Adrenal gland (tissue), 12 donors: ENCODE measurements around the gene SNX25. TPM values are rescaled to one million over a fixed set of nuclear protein-coding genes. Genes with fewer than 3 reads are reported as not detected.

Source experiments
- DNase-seq, 7 donors: peaks; one replicate each; pipeline ENCODE4 v3.0.0-alpha.2; 2019 to 2020
- H3K27ac ChIP-seq, 5 donors: fragments of 200-600 bp; sonication (generic) in 4 of 5; 1 replicate in 3 of 5; 2 replicates in 2 of 5; pipeline versions ENCODE4 v1.5.1 to v1.8.0; 2016 to 2020; ENCODE audit warnings: mild to moderate bottlenecking in 1 of 5
- H3K27me3 ChIP-seq: fragments of 200-600 bp; 2 replicates; pipeline ENCODE4 v1.8.0; 2021
- H3K36me3 ChIP-seq, 2 donors: fragments of 200-600 bp; replicated peaks in 1 of 2; 1 replicate in 1 of 2; 2 replicates in 1 of 2; pipeline versions ENCODE4 v1.5.1 to v1.8.0; 2018 to 2022
- H3K4me1 ChIP-seq, 2 donors: fragments of 200-600 bp; replicated peaks in 1 of 2; 1 replicate in 1 of 2; 2 replicates in 1 of 2; pipeline versions ENCODE4 v1.5.1 to v1.8.0; 2018 to 2021
- H3K4me3 ChIP-seq, 4 donors: fragments of 200-600 bp; sonication (generic) in 3 of 4; one replicate each; pipeline ENCODE4 v1.5.1; 2016 to 2018
- H3K9me3 ChIP-seq, 3 donors: fragments of 200-600 bp; sonication (generic) in 1 of 3; replicated peaks in 1 of 3; 1 replicate in 2 of 3; 2 replicates in 1 of 3; pipeline versions ENCODE4 v1.5.1 to v1.8.0; 2016 to 2021
- POLR2A ChIP-seq, 2 donors: fragments of 450-650 bp; IDR thresholded peaks; one replicate each; pipeline ENCODE4 v1.6.1; 2017; ENCODE audit warnings: antibody characterized with exemption in 2 of 2, mild to moderate bottlenecking in 2 of 2, moderate library complexity in 1 of 2
- whole genome bisulfite sequencing, 4 donors: extraction: QIAGEN DNeasy Blood & Tissue Kit in 2 of 4; methylation state at CpG; one replicate each; pipeline versions ENCODE4 v1.1.5 to v1.1.7; 2013 to 2017; 5-methylcytosine and 5-hydroxymethylcytosine counted together
- intact Hi-C, 2 donors: fragments of 100-400 bp; cut with DNase I; formaldehyde crosslinking; loops; one replicate each; pipeline versions ENCODE4 v1.14.1 to v1.15.0; 2022 to 2023
- polyA plus RNA-seq, 3 donors: library from polyadenylated mRNA; stranded (reverse); fragments of 200-250 nt in 2 of 3; fragments of 350-450 nt in 1 of 3; fragmentation: Illumina TruSeq in 1 of 3; extraction: RNeasy Lipid Tissue Mini Kit (QIAGEN cat#74804) in 1 of 3; gene quantifications; one replicate each; pipeline ENCODE4 v1.2.3, GENCODE V29; 2013 to 2014
- total RNA-seq, 9 donors: library from RNA; depleted of rRNA in 4 of 9; stranded (reverse); fragments of >200 nt in 4 of 9; fragments of 120-200 nt in 1 of 9; fragmentation: NEBNext Ultra II Directional in 1 of 9; extraction: Animal tissue kit (Norgen Biotek cat#: 25700) in 1 of 9; gene quantifications; one replicate each; pipeline versions ENCODE4 v1.1.0 to v1.2.4, GENCODE V29; 2013 to 2023
- TF ChIP-seq, protein P1 (sequence below), 6 experiments: fragments of 450-650 bp in 4 of 6; fragments of 200-600 bp in 2 of 6; sonication (generic) in 1 of 6; IDR thresholded peaks; 1 replicate in 5 of 6; 2 replicates in 1 of 6; pipeline versions ENCODE4 v1.5.1 to v1.8.0; 2016 to 2021; ENCODE audit warnings: antibody characterized with exemption in 6 of 6, mild to moderate bottlenecking in 2 of 6, moderate library complexity in 1 of 6
- donor health status: healthy with polysubstance abuse.
- donor health status: Bipolar disorder and iron deficiency.
- donor health status: DM: yes; HTN: yes; CAD: no.
- donor health status: DM: no; HTN: no; CAD: no.
- donor health status: DM: no; HTN: no; CAD: no.
- donor health status: DM: yes; HTN: yes; CAD: no.

Gene SNX25
- total and polyA plus RNA-seq, 12 donors, result 4.7 to 29.3 (median 13.3) TPM

DNA sequence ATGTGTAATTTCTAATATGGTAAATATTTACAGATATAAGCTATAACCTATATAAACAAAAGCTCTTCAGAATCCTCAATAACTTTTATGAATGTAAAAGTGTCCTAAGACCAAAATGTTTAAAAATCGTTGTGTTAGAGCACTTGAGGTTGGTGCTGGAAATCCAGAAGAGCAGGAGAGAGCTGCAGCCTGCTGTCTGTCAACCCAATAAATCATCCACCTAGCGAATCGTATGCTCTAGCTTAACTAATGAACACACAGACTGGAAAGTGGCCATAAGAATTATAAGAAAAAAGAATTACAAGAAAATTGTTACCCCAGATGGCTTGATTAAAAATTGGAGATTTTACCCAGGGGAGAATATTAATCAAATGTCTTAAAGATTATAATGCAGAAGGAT is 22.6 kb upstream of the SNX25 start:
- Histone ChIP-seq H3K4me3 (no peak overlapping the region), H3K9me3 (no peaks in the 10 kb centered on the region), H3K27ac (no peak overlapping the region), H3K36me3 (peaks cover 0 to 9% of the 10 kb centered on the region in 2 donors), H3K4me1 (peaks cover 0 to 6% of the 10 kb centered on the region in 2 donors), H3K27me3 (no peaks in the 10 kb centered on the region)
- WGBS, 4 donors, result 48 to 57% (median 51%) methylated on average over 3 of the region's 3 CpGs
- intact Hi-C loops, result no loop called here
- no peak for TF ChIP-seq POLR2A (IDR thresholded peaks at IDR 0.05)
- TF ChIP-seq, protein P1, sequence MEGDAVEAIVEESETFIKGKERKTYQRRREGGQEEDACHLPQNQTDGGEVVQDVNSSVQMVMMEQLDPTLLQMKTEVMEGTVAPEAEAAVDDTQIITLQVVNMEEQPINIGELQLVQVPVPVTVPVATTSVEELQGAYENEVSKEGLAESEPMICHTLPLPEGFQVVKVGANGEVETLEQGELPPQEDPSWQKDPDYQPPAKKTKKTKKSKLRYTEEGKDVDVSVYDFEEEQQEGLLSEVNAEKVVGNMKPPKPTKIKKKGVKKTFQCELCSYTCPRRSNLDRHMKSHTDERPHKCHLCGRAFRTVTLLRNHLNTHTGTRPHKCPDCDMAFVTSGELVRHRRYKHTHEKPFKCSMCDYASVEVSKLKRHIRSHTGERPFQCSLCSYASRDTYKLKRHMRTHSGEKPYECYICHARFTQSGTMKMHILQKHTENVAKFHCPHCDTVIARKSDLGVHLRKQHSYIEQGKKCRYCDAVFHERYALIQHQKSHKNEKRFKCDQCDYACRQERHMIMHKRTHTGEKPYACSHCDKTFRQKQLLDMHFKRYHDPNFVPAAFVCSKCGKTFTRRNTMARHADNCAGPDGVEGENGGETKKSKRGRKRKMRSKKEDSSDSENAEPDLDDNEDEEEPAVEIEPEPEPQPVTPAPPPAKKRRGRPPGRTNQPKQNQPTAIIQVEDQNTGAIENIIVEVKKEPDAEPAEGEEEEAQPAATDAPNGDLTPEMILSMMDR (IDR thresholded peaks at IDR 0.05), result no peak
- DNase-seq, result no peak

DNA sequence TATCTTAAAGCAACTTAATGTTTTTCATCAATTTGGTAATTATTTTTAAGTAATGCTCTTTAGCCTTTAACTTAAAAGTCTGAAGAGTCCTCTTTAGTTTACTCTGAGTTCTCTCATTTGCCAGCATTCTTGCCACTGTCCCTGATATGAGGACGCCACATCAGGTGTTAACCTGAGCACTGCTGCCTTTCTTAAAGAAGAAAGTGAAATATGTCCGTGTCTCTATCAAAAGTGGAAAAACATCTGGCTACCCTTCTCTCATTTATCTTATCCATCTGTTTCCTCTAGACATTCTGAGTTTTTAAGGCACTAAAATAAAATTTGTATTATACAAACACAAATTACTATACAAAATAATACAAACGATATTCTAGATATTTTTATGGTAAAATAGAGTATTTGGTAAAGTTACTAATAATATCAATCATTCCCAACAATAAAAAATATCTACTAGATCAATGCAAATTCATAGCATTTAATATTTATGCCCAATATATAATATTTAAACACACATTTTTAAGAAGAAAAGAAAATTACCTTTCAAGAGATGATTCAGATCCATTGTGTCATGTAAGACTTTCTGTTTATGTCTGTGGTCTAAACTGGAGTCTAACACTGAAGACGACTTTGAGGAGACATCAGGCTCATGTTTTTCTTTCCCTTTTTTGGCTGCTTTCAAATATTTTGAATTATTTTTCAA is 19.6 kb upstream of the SNX25 start:
- no peaks in the 10 kb centered on the region for H3K4me1 ChIP-seq
- peaks cover 0 to 9% of the 10 kb centered on the region in 2 donors for H3K36me3 ChIP-seq
- TF ChIP-seq, protein P1 (IDR thresholded peaks at IDR 0.05), result no peak
- TF ChIP-seq POLR2A (IDR thresholded peaks at IDR 0.05), result no peak
- intact Hi-C loops, result no loop called here
- 81 to 86% (median 82%) methylated on average over 4 of the region's 4 CpGs for WGBS, 4 donors
- no peak overlapping the region for H3K27ac ChIP-seq
- H3K9me3 ChIP-seq, result no peaks in the 10 kb centered on the region
- H3K4me3 ChIP-seq, result no peak overlapping the region
- DNase-seq, result no peak
- no peaks in the 10 kb centered on the region for H3K27me3 ChIP-seq

DNA sequence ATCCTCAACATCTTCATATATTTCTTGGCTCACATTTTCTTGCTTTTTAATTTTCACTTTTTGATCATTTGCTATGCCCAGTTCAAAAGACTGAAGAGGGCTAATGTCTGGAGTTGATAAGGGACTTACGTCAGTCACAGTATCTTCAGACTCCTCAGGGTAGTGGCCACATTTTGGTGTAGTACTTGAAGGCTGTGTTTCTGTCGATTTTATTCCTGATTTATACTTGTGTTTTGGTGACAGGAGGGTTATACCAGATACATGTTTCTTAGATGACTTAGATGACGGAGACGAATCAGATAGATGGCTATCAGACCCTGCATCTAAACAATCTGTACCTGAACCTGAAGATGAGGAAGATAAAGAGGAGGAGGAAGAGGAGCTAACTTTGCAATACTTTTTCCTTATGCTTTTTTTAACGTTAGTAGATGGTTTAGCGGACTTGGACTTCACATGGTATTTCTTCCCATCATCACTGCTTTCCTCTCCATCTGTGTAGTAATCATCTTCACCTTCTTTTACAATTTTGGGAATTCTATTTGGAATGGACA is 19.0 kb upstream of the SNX25 start:
- intact Hi-C loops, result no loop called here
- DNase-seq, result no peak
- H3K4me1 ChIP-seq, result no peaks in the 10 kb centered on the region
- H3K36me3 ChIP-seq, result peaks cover 0 to 9% of the 10 kb centered on the region in 2 donors
- no peak overlapping the region for H3K4me3 ChIP-seq
- TF ChIP-seq, protein P1 (IDR thresholded peaks at IDR 0.05), result no peak
- TF ChIP-seq POLR2A (IDR thresholded peaks at IDR 0.05), result no peak
- H3K27ac ChIP-seq, result no peak overlapping the region
- H3K9me3 ChIP-seq, result no peaks in the 10 kb centered on the region
- no peaks in the 10 kb centered on the region for H3K27me3 ChIP-seq
- 88 to 90% (median 89%) methylated on average over 6 of the region's 6 CpGs for WGBS, 4 donors

DNA sequence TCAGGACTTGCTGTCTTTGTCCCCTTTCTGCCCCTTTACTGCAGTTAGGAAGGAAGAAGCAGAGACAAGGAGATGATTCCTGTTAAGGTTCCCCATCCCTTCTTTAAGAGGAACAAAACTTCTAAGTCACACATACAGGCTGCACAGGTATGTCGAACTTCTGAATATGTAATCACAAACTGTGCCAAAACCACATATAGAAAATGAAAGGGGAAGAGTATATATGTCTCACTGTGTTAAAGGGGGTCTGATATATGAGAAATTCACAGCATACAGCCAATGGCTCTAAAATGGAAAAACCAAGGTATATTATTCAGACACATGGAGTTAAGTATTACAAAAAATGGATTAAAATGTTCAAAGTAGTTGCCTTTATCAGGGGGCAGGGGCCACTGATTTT is 17.3 kb upstream of the SNX25 start:
- Histone ChIP-seq H3K27me3 (no peaks in the 10 kb centered on the region), H3K9me3 (no peaks in the 10 kb centered on the region), H3K36me3 (peaks cover 0 to 9% of the 10 kb centered on the region in 2 donors), H3K4me3 (no peak overlapping the region), H3K4me1 (no peaks in the 10 kb centered on the region), H3K27ac (no peak overlapping the region)
- no peak for TF ChIP-seq POLR2A (IDR thresholded peaks at IDR 0.05)
- TF ChIP-seq, protein P1 (IDR thresholded peaks at IDR 0.05), result no peak
- WGBS, 4 donors, result 78 to 85% (median 82%) methylated on average over 1 of the region's 1 CpG
- intact Hi-C loops, result no loop called here
- DNase-seq, result no peak
